Measurements from ENCODE around the gene RUFY4. TPM values are rescaled to one million over a fixed set of nuclear protein-coding genes. Genes with fewer than 3 reads are reported as not detected.
"Not testable (repeated sequence)": the region's sequence is repeated elsewhere in the genome, so short reads cannot be mapped to it uniquely, and the experiment has no call there.

RUFY4 gene, protein sequence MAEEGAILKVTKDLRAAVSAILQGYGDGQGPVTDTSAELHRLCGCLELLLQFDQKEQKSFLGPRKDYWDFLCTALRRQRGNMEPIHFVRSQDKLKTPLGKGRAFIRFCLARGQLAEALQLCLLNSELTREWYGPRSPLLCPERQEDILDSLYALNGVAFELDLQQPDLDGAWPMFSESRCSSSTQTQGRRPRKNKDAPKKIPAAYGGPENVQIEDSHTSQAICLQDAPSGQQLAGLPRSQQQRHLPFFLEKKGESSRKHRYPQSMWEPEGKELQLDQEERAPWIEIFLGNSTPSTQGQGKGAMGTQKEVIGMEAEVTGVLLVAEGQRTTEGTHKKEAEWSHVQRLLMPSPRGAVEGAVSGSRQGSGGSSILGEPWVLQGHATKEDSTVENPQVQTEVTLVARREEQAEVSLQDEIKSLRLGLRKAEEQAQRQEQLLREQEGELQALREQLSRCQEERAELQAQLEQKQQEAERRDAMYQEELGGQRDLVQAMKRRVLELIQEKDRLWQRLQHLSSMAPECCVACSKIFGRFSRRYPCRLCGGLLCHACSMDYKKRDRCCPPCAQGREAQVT
- total RNA-seq (2011; cell fraction: chromatin; rRNA removed; ENCODE audit: low replicate concordance), result not detected in 2 replicates
- not detected in 2 replicates for total RNA-seq (2011; cell fraction: nucleolus; rRNA removed)
- total RNA-seq (2011; cell fraction: nucleoplasm; rRNA removed), result not detected in 2 replicates
- total RNA-seq (2014; rRNA removed) (not detected in 2 replicates), total RNA-seq (2014; rRNA removed; fragmentation: Illumina TruSeq; extraction: Trizol) (not detected in 2 replicates), total RNA-seq (2015; rRNA removed; fragmentation: Illumina TruSeq; extraction: Trizol) (not detected in 2 replicates), total RNA-seq (2021) (not detected in 2 replicates), polyA plus RNA-seq (2011; rRNA removed) (not detected in 2 replicates), polyA plus RNA-seq (2014; fragmentation: Illumina TruSeq; extraction: Trizol) (not detected in 2 replicates), polyA plus RNA-seq (2014; fragmentation: Nextera tagmentation; extraction: Ambion mirVana) (not detected), polyA plus RNA-seq (2014; rRNA removed) (not detected in 2 replicates), polyA minus RNA-seq (2011; rRNA and poly(A)+ RNA removed) (not detected in 2 replicates), Bru-seq, nascent RNA (not detected), BruChase-seq, experiment 1, labeled RNA remaining after a 2-hour chase (not detected), BruChase-seq, experiment 2, labeled RNA remaining after a 6-hour chase (not detected)
- not detected in 2 replicates for polyA plus RNA-seq (2011; cell fraction: cytosol; rRNA removed)
- 0.04 TPM in 1 of 2 replicates, not detected in the other for polyA plus RNA-seq (2011; cell fraction: nucleus; rRNA removed)
- polyA plus RNA-seq (2012), result not detected in 2 replicates
- polyA minus RNA-seq (2011; cell fraction: cytosol; rRNA and poly(A)+ RNA removed), result not detected in 2 replicates
- polyA minus RNA-seq (2011; cell fraction: nucleus; rRNA and poly(A)+ RNA removed), result not detected in 2 replicates
- long read RNA-seq, experiment 1, result 0 reads
- long read RNA-seq, experiment 2, result 0 reads
- long read RNA-seq, experiment 3, result 0 reads

DNA sequence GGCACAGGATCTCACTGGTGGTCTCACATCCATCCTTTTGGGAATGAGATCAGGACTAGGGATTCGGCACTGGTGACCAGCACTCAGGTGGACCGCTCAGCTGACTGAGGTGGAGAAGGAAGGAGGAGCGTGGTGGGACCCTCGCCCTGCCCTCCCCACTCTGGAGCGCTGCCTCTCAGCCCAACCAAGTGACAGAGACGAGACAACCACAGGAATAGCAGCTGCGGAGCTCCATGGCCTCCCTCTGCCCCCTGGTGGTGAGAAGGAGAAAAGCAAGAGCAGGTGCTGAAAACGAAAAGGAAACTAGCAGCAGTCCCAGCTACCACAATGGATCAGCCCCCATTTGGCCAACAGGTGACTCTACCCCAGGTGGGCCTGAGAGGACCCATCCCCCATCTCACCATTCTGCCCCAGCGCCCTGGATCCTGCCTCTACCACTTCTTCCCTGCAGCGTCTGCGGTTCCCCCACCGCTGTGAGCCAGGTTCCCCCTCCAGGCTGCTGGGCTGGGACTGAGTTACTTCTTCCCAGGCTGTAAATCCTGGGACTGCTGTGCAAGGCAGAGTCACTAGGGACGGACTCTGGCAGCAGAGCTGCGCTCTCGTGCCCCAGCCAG, at the start of gene RUFY4:
TSS of gene RUFY4 (plus strand) at position 533 of the 614 bp plus-strand sequence. CDS start 1,353 bp downstream, outside the sequence.
- H3K36me3 ChIP-seq (ENCODE audit: control insufficient read depth, insufficient read depth, low read length); CTCF ChIA-PET (ENCODE audit: low intra/inter-chr PET ratio); in situ Hi-C loops (cut with MboI); H2AFZ ChIP-seq (ENCODE audit: low read depth, low read length); POLR2A ChIA-PET; H3K9me1 ChIP-seq (ENCODE audit: control insufficient read depth, insufficient read depth, low read length); H3K27ac ChIP-seq (ENCODE audit: extremely low read depth, low read depth, low read length); H3K4me3 ChIP-seq; H4K20me1 ChIP-seq (replicated peaks; ENCODE audit: control insufficient read depth, insufficient read depth, low read length); BruUV-seq (replicated peaks); H3K4me1 ChIP-seq (replicated peaks in 1 of 2; ENCODE audit: control insufficient read depth in 2 of 2, insufficient read depth in 2 of 2, low read length in 2 of 2); H3K9ac ChIP-seq (ENCODE audit: insufficient read depth in 1 of 2, low read depth in 2 of 2, low read length in 2 of 2); H3K79me2 ChIP-seq (ENCODE audit: control insufficient read depth, insufficient read depth, low read length); H3K4me2 ChIP-seq (ENCODE audit: insufficient read depth, low read length); H3K9me3 ChIP-seq (replicated peaks; ENCODE audit: control insufficient read depth, insufficient read depth, low read depth, low read length): not testable (repeated sequence)
- peaks cover 0 to 30% of the 10 kb centered on the region in 2 experiments; a peak in 1 of 5 replicates for H3K27me3 ChIP-seq (ENCODE audit: control insufficient read depth in 2 of 2, insufficient read depth in 2 of 2, low read length in 2 of 2)
- peak; percentile 43 to 59 (median 54) for DNase-seq (ENCODE audit: extremely low read depth in 1 of 4, low spot score in 3 of 4)
- ATAC-seq, result peak; percentile 88
- TF ChIP-seq RAD21 (CRISPR knock-in tag; conservative IDR thresholded peaks at IDR 0.05 in 1 of 2, IDR thresholded peaks at IDR 0.05 in 1 of 2), result peak; percentile 18 to 56; a peak in 2 of 4 replicates
- TF ChIP-seq SMC3 (conservative IDR thresholded peaks at IDR 0.05; ENCODE audit: insufficient read depth, low read depth, low read length), result 0 out of 2 replicates have a peak, but pooled peaks have one; percentile 10
- TF ChIP-seq, protein P1, sequence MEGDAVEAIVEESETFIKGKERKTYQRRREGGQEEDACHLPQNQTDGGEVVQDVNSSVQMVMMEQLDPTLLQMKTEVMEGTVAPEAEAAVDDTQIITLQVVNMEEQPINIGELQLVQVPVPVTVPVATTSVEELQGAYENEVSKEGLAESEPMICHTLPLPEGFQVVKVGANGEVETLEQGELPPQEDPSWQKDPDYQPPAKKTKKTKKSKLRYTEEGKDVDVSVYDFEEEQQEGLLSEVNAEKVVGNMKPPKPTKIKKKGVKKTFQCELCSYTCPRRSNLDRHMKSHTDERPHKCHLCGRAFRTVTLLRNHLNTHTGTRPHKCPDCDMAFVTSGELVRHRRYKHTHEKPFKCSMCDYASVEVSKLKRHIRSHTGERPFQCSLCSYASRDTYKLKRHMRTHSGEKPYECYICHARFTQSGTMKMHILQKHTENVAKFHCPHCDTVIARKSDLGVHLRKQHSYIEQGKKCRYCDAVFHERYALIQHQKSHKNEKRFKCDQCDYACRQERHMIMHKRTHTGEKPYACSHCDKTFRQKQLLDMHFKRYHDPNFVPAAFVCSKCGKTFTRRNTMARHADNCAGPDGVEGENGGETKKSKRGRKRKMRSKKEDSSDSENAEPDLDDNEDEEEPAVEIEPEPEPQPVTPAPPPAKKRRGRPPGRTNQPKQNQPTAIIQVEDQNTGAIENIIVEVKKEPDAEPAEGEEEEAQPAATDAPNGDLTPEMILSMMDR (IDR thresholded peaks at IDR 0.05 in 2 of 3, conservative IDR thresholded peaks at IDR 0.05 in 1 of 3; ENCODE audit: insufficient read depth in 2 of 3, low read depth in 1 of 3, low read length in 3 of 3), result peak; percentile 63 to 72 (median 67)
- TF ChIP-seq, protein P2, sequence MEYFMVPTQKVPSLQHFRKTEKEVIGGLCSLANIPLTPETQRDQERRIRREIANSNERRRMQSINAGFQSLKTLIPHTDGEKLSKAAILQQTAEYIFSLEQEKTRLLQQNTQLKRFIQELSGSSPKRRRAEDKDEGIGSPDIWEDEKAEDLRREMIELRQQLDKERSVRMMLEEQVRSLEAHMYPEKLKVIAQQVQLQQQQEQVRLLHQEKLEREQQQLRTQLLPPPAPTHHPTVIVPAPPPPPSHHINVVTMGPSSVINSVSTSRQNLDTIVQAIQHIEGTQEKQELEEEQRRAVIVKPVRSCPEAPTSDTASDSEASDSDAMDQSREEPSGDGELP (CRISPR knock-in tag; IDR thresholded peaks at IDR 0.05; ENCODE audit: borderline replicate concordance), result peak; percentile 59; the same call in 1 of the 2 replicates
- intact Hi-C loops (cut with micrococcal nuclease), result loop anchor here (10.0 kb wide), 2 partner anchors 154 to 284 kb away; no protein-coding TSS in a partner anchor
- WGBS (ENCODE audit: insufficient coverage, low coverage, missing lambda C conversion rate), result 0% methylated on average over 8 of the region's 15 CpGs
- FAIRE-seq, result peak; percentile 92

Data from K562 (cell line).